Neural progenitor cell (in vitro differentiated cells): ENCODE results near the gene ASIC5.

Experiments used
- CTCF ChIP-seq: fragments of 200-600 bp; sonication (generic); IDR thresholded peaks from 2 replicates; pipeline ENCODE4 v1.5.1; 2017; ENCODE audit warnings: antibody characterized with exemption, mild to moderate bottlenecking
- EZH2 ChIP-seq: fragments of 200-600 bp; sonication (generic); IDR thresholded peaks from 2 replicates; pipeline ENCODE4 v1.6.1; 2017; ENCODE audit warnings: antibody characterized with exemption, mild to moderate bottlenecking, moderate library complexity

- TF ChIP-seq CTCF (peak; percentile 83), EZH2 (no peak)
Observed at GRCh38 chr4:155809835-155810234, 56.2 kb downstream of the ASIC5 start.
